Mucosa of gallbladder (tissue), 1 donor: ENCODE data around the gene KCND2. TPM values are rescaled to one million over a fixed set of nuclear protein-coding genes. Genes with fewer than 3 reads are reported as not detected.
A peak's percentile ranks its signal among the peaks of the same experiment; 100 is the strongest.
"Not testable (repeated sequence)": the region's sequence is repeated elsewhere in the genome, so short reads cannot be mapped to it uniquely, and the experiment has no call there.

Experiments used
- DNase-seq: peaks from one replicate; pipeline ENCODE4 v3.0.0-alpha.2; 2020; ENCODE audit warnings: low spot score
- total RNA-seq: library from RNA; stranded (reverse); gene quantifications from one replicate; pipeline ENCODE4 v1.2.1, GENCODE V29; 2021
- donor health status: DM: no; HTN: no; CAD: no.

KCND2 gene
- total RNA-seq, 1 donor from 2014 or later, result 6.0 TPM

- DNase-seq, result no peak
Measured at GRCh38 chr7:120743128-120743527, 470.2 kb downstream of the KCND2 start.

- no peak for DNase-seq
Measured at GRCh38 chr7:120760050-120760449, 487.1 kb downstream of the KCND2 start.

- no peak for DNase-seq
Measured at GRCh38 chr7:120760851-120761250, 487.9 kb downstream of the KCND2 start.

GRCh38 chr7:120770206-120770605 lies 497.2 kb downstream of the KCND2 start:
- no peak for DNase-seq

- no peak for DNase-seq
Measured at GRCh38 chr7:120774481-120774880, 501.5 kb downstream of the KCND2 start.

- DNase-seq, result no peak
Measured at GRCh38 chr7:120775755-120776154, 502.8 kb downstream of the KCND2 start.

- DNase-seq, result not testable (repeated sequence)
Measured at GRCh38 chr7:120779078-120779477, 506.1 kb downstream of the KCND2 start.

GRCh38 chr7:120780451-120780850 lies 507.5 kb downstream of the KCND2 start:
- not testable (repeated sequence) for DNase-seq

GRCh38 chr7:120780938-120781337 lies 508.0 kb downstream of the KCND2 start:
- DNase-seq, result no peak

GRCh38 chr7:120781924-120782323 lies 508.9 kb downstream of the KCND2 start:
- not testable (repeated sequence) for DNase-seq

- DNase-seq, result no peak
Measured at GRCh38 chr7:120783273-120783672, 510.3 kb downstream of the KCND2 start.

- no peak for DNase-seq
Measured at GRCh38 chr7:120783721-120784120, 510.7 kb downstream of the KCND2 start.

- DNase-seq, result no peak
Measured at GRCh38 chr7:120785095-120785494, 512.1 kb downstream of the KCND2 start.

- peak; percentile 72 for DNase-seq
Measured at GRCh38 chr7:120792091-120792860, 519.3 kb downstream of the KCND2 start.

GRCh38 chr7:120792861-120793130 lies 519.8 kb downstream of the KCND2 start:
- DNase-seq, result no peak

- no peak for DNase-seq
Measured at GRCh38 chr7:120793213-120793936, 520.4 kb downstream of the KCND2 start.

GRCh38 chr7:120794106-120794729 lies 521.2 kb downstream of the KCND2 start:
- no peak for DNase-seq

GRCh38 chr7:120797026-120797645 lies 524.2 kb downstream of the KCND2 start:
- no peak for DNase-seq

GRCh38 chr7:120799147-120799546 lies 526.2 kb downstream of the KCND2 start:
- DNase-seq, result no peak
